Gastrocnemius medialis (tissue), 4 donors: ENCODE data around the gene FAM83F. TPM values are rescaled to one million over a fixed set of nuclear protein-coding genes. Genes with fewer than 3 reads are reported as not detected.

ENCODE experiments used
- ATAC-seq, 2 donors: fragments of 150-250 bp; one replicate each; pipeline ENCODE4 v1.9.1; 2016
- DNase-seq, 2 donors: peaks; one replicate each; pipeline ENCODE4 v3.0.0-alpha.2; 2019
- H3K27ac ChIP-seq, 4 donors: fragments of 200-600 bp; sonication (generic); 1 replicate in 1 of 4; 2 replicates in 3 of 4; pipeline ENCODE4 v1.5.1; 2016 to 2018; ENCODE audit warnings: mild to moderate bottlenecking in 2 of 4, moderate library complexity in 1 of 4
- H3K27me3 ChIP-seq, 3 donors: fragments of 200-600 bp; sonication (generic) in 2 of 3; 1 replicate in 1 of 3; 2 replicates in 2 of 3; pipeline versions ENCODE4 v1.5.1 to v1.6.0; 2016 to 2019; ENCODE audit warnings: mild to moderate bottlenecking in 1 of 3, moderate library complexity in 1 of 3
- H3K36me3 ChIP-seq, 2 donors: fragments of 200-600 bp; sonication (generic) in 1 of 2; one replicate each; pipeline ENCODE4 v1.5.1; 2017 to 2018
- H3K4me1 ChIP-seq, 2 donors: fragments of 200-600 bp; sonication (generic) in 1 of 2; one replicate each; pipeline ENCODE4 v1.5.1; 2016 to 2017; ENCODE audit warnings: mild to moderate bottlenecking in 2 of 2
- H3K4me3 ChIP-seq, 4 donors: fragments of 200-600 bp; sonication (generic) in 3 of 4; 1 replicate in 1 of 4; 2 replicates in 3 of 4; pipeline ENCODE4 v1.5.1; 2016 to 2019; ENCODE audit warnings: mild to moderate bottlenecking in 2 of 4
- H3K9me3 ChIP-seq, 3 donors: fragments of 200-600 bp; sonication (generic) in 2 of 3; 1 replicate in 1 of 3; 2 replicates in 2 of 3; pipeline ENCODE4 v1.5.1; 2016 to 2019
- POLR2A ChIP-seq, 2 donors: fragments of 450-650 bp; IDR thresholded peaks; one replicate each; pipeline ENCODE4 v1.6.1; 2017; ENCODE audit warnings: antibody characterized with exemption in 2 of 2, mild to moderate bottlenecking in 2 of 2, moderate library complexity in 2 of 2
- in situ Hi-C, 4 donors: fragments of 200-750 bp; cut with MboI; loops; one replicate each; pipeline versions ENCODE4 v1.15.0 to v1.8.0; 2017; ENCODE audit warnings: low sequenced_read_pairs in 4 of 4
- intact Hi-C: fragments of 100-400 bp; cut with DNase I; formaldehyde crosslinking; loops from one replicate; pipeline ENCODE4 v1.15.1; 2023; ENCODE audit warnings: low total_unique reads
- total RNA-seq, 4 donors: library from RNA; depleted of rRNA; stranded (reverse); fragments of >200 nt; gene quantifications; one replicate each; pipeline versions ENCODE4 v1.1.0 to v1.2.3, GENCODE V29; 2016
- TF ChIP-seq, protein P1 (sequence below), 5 experiments: fragments of 450-650 bp in 3 of 5; fragments of 200-600 bp in 2 of 5; sonication (generic) in 2 of 5; IDR thresholded peaks in 4 of 5; conservative IDR thresholded peaks in 1 of 5; 1 replicate in 4 of 5; 2 replicates in 1 of 5; pipeline ENCODE4 v1.5.1; 2016 to 2019; ENCODE audit warnings: antibody characterized with exemption in 5 of 5, mild to moderate bottlenecking in 3 of 5, moderate library complexity in 3 of 5

Gene FAM83F
- total RNA-seq, 4 donors from 2014 or later: 0.02 to 0.15 (median 0.07) TPM; not detected in 1

DNA sequence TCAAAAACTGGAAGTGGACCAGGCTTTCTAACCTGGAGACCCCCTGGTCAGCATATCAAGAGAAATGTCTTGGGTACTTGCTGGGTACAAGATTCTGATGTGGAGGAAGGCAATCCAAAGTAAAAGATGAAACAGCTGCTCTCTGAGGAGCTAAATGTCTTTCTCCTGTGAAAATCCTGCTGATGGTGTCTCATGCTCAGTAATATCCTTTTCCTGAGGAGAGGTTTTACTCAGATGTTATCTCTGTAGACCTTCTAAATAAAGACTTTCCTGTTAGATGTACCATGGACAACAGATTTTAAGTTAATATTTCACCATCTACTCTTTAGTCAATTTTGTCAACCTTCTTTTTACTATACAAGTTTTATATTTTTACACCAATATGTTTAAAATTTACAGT is 62.9 kb downstream of the FAM83F start:
- intact Hi-C loops: no loop called here
- Histone ChIP-seq H3K27me3 (no peaks in the 10 kb centered on the region), H3K36me3 (no peaks in the 10 kb centered on the region), H3K27ac (peak overlapping the region in 1 of 4 donors; percentile 76), H3K9me3 (no peaks in the 10 kb centered on the region), H3K4me1 (peaks cover 41 to 44% of the 10 kb centered on the region in 2 donors), H3K4me3 (no peak overlapping the region)
- DNase-seq: no peak
- in situ Hi-C loops: loop anchor here in 1 of 4 donors (25.0 kb wide), 1 partner anchor 230 kb away; no protein-coding TSS in a partner anchor
- no peak for TF ChIP-seq POLR2A (IDR thresholded peaks at IDR 0.05)
- TF ChIP-seq, protein P1, sequence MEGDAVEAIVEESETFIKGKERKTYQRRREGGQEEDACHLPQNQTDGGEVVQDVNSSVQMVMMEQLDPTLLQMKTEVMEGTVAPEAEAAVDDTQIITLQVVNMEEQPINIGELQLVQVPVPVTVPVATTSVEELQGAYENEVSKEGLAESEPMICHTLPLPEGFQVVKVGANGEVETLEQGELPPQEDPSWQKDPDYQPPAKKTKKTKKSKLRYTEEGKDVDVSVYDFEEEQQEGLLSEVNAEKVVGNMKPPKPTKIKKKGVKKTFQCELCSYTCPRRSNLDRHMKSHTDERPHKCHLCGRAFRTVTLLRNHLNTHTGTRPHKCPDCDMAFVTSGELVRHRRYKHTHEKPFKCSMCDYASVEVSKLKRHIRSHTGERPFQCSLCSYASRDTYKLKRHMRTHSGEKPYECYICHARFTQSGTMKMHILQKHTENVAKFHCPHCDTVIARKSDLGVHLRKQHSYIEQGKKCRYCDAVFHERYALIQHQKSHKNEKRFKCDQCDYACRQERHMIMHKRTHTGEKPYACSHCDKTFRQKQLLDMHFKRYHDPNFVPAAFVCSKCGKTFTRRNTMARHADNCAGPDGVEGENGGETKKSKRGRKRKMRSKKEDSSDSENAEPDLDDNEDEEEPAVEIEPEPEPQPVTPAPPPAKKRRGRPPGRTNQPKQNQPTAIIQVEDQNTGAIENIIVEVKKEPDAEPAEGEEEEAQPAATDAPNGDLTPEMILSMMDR (IDR thresholded peaks at IDR 0.05 in 4 of 5, conservative IDR thresholded peaks at IDR 0.05 in 1 of 5): no peak
- no peak for ATAC-seq

GRCh38 chr22:40058265-40058664 is 63.5 kb downstream of the FAM83F start:
- peak; percentile 39 to 43 for DNase-seq
- Histone ChIP-seq H3K4me3 (no peak overlapping the region), H3K27ac (peak overlapping the region in 3 of 4 donors; percentile 16 to 76 (median 35)), H3K36me3 (no peaks in the 10 kb centered on the region), H3K27me3 (no peaks in the 10 kb centered on the region), H3K9me3 (no peaks in the 10 kb centered on the region), H3K4me1 (peaks cover 38 to 41% of the 10 kb centered on the region in 2 donors)
- TF ChIP-seq, protein P1 (IDR thresholded peaks at IDR 0.05 in 4 of 5, conservative IDR thresholded peaks at IDR 0.05 in 1 of 5): peak in 1 of 5 experiments; percentile 22
- TF ChIP-seq POLR2A (IDR thresholded peaks at IDR 0.05): no peak
- intact Hi-C loops (no loop called here), in situ Hi-C loops (loop anchor here in 1 of 4 donors (25.0 kb wide), 1 partner anchor 229 kb away; no protein-coding TSS in a partner anchor)
- ATAC-seq: peak; percentile 67 to 78

- intact Hi-C loops: no loop called here
- Histone ChIP-seq H3K27ac (no peak overlapping the region), H3K9me3 (no peaks in the 10 kb centered on the region), H3K4me1 (peaks cover 38 to 48% of the 10 kb centered on the region in 2 donors), H3K36me3 (no peaks in the 10 kb centered on the region), H3K4me3 (no peak overlapping the region), H3K27me3 (no peaks in the 10 kb centered on the region)
- no peak for ATAC-seq
- in situ Hi-C loops: loop anchor here in 1 of 4 donors (25.0 kb wide), 1 partner anchor 221 kb away; no protein-coding TSS in a partner anchor
- no peak for TF ChIP-seq POLR2A (IDR thresholded peaks at IDR 0.05)
- TF ChIP-seq, protein P1 (IDR thresholded peaks at IDR 0.05 in 4 of 5, conservative IDR thresholded peaks at IDR 0.05 in 1 of 5): no peak
- DNase-seq: no peak
Measured at GRCh38 chr22:40065981-40066380, 71.2 kb downstream of the FAM83F start.

GRCh38 chr22:40067639-40068038 is 72.9 kb downstream of the FAM83F start:
- H3K4me1 ChIP-seq: peaks cover 51 to 53% of the 10 kb centered on the region in 2 donors
- TF ChIP-seq, protein P1 (IDR thresholded peaks at IDR 0.05 in 4 of 5, conservative IDR thresholded peaks at IDR 0.05 in 1 of 5): no peak
- TF ChIP-seq POLR2A (IDR thresholded peaks at IDR 0.05): no peak
- ATAC-seq (no peak), DNase-seq (no peak)
- H3K27me3 ChIP-seq: no peaks in the 10 kb centered on the region
- intact Hi-C loops: no loop called here
- no peaks in the 10 kb centered on the region for H3K36me3 ChIP-seq
- no peak overlapping the region for H3K4me3 ChIP-seq
- H3K27ac ChIP-seq: peak overlapping the region in 1 of 4 donors; percentile 2
- in situ Hi-C loops: loop anchor here in 1 of 4 donors (25.0 kb wide), 1 partner anchor 220 kb away; no protein-coding TSS in a partner anchor
- no peaks in the 10 kb centered on the region for H3K9me3 ChIP-seq
